ENCODE results near the gene SHISA6. TPM values are rescaled to one million over a fixed set of nuclear protein-coding genes. Genes with fewer than 3 reads are reported as not detected.

SHISA6 gene
- total and polyA plus RNA-seq, 2 donors (not counting 1 experiment from before 2014, with no cell fraction given), result not detected

DNA sequence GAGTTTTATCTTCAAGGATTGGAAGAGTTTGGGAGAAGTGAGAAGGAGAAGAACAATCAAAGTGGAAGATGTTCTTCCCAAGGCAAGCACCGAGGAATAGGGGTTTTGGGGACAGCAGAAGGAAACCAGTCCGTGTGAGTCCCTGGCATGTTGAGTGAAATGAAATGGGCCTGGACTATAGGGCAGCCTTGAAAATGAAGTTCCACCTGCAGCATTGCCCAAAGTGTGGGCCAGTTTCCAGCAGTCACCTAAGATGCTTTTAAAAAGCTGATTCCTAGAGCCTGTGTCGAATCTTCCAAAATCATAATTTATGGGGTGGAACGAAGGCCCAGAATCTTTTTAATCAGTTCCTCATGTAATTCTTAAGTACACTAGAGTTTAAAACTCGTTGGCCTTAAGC is 297.4 kb downstream of the SHISA6 start:
- no peaks in the 10 kb centered on the region for H3K36me3 ChIP-seq (ENCODE audit: control insufficient read depth, insufficient read depth, low read length)
- no peak overlapping the region for H3K4me2 ChIP-seq (ENCODE audit: extremely low read depth, insufficient read depth, low read length)
- no peak for DNase-seq (ENCODE audit: low read depth in 2 of 2)
- no peak overlapping the region for H3K27ac ChIP-seq (ENCODE audit: insufficient read depth, low read length)
- TF ChIP-seq, protein P1, sequence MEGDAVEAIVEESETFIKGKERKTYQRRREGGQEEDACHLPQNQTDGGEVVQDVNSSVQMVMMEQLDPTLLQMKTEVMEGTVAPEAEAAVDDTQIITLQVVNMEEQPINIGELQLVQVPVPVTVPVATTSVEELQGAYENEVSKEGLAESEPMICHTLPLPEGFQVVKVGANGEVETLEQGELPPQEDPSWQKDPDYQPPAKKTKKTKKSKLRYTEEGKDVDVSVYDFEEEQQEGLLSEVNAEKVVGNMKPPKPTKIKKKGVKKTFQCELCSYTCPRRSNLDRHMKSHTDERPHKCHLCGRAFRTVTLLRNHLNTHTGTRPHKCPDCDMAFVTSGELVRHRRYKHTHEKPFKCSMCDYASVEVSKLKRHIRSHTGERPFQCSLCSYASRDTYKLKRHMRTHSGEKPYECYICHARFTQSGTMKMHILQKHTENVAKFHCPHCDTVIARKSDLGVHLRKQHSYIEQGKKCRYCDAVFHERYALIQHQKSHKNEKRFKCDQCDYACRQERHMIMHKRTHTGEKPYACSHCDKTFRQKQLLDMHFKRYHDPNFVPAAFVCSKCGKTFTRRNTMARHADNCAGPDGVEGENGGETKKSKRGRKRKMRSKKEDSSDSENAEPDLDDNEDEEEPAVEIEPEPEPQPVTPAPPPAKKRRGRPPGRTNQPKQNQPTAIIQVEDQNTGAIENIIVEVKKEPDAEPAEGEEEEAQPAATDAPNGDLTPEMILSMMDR (conservative IDR thresholded peaks at IDR 0.05 in 1 of 2, IDR thresholded peaks at IDR 0.05 in 1 of 2; ENCODE audit: low read depth in 1 of 2, low read length in 2 of 2), result no peak
- TF ChIP-seq EZH2 (IDR thresholded peaks at IDR 0.05; ENCODE audit: low read length, missing control alignments), result no peak
- no peaks in the 10 kb centered on the region for H3K9me3 ChIP-seq (ENCODE audit: control insufficient read depth, insufficient read depth, low read depth, low read length)
- H2AFZ ChIP-seq (ENCODE audit: low read length), result no peak overlapping the region
- H4K20me1 ChIP-seq (ENCODE audit: control insufficient read depth, extremely low read depth, insufficient read depth, low read length), result no peaks in the 10 kb centered on the region
- H3K79me2 ChIP-seq (ENCODE audit: control insufficient read depth, insufficient read depth, low read length), result no peaks in the 10 kb centered on the region
- no peaks in the 10 kb centered on the region for H3K4me1 ChIP-seq (ENCODE audit: control insufficient read depth, extremely low read depth, insufficient read depth, low read length)
- no peak overlapping the region for H3K9ac ChIP-seq (ENCODE audit: insufficient read depth, low read length)
- no peak overlapping the region for H3K4me3 ChIP-seq (replicated peaks in 1 of 4; ENCODE audit: control extremely low read depth in 1 of 4, insufficient read depth in 1 of 4, low read depth in 3 of 4, low read length in 4 of 4)
- H3K27me3 ChIP-seq (ENCODE audit: control insufficient read depth, insufficient read depth, low read length), result no peaks in the 10 kb centered on the region

DNA sequence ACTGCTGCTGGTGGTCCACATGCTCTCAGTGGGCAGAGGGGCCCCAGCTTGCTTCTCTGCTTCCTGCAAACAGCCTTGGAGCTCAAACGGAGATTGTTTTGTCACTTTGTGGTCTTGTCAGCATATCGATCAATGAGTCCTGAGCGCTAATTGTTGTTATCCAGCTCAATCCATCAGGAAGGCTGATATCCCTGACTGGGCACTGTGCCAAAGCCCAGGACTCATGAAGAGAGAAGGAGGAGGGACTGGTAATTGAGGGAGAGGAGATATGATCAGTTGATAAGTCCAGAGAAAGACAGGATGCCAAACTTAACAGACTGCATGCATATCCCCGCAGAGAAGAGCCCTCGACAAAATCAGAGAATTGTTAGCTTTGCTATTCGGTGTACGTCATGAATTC is 298.6 kb downstream of the SHISA6 start:
- H2AFZ ChIP-seq (ENCODE audit: low read length), result no peak overlapping the region
- no peaks in the 10 kb centered on the region for H4K20me1 ChIP-seq (ENCODE audit: control insufficient read depth, extremely low read depth, insufficient read depth, low read length)
- no peak overlapping the region for H3K4me2 ChIP-seq (ENCODE audit: extremely low read depth, insufficient read depth, low read length)
- no peaks in the 10 kb centered on the region for H3K36me3 ChIP-seq (ENCODE audit: control insufficient read depth, insufficient read depth, low read length)
- no peak overlapping the region for H3K4me3 ChIP-seq (replicated peaks in 1 of 4; ENCODE audit: control extremely low read depth in 1 of 4, insufficient read depth in 1 of 4, low read depth in 3 of 4, low read length in 4 of 4)
- no peak for DNase-seq (ENCODE audit: low read depth in 2 of 2)
- no peaks in the 10 kb centered on the region for H3K9me3 ChIP-seq (ENCODE audit: control insufficient read depth, insufficient read depth, low read depth, low read length)
- no peak overlapping the region for H3K27ac ChIP-seq (ENCODE audit: insufficient read depth, low read length)
- H3K4me1 ChIP-seq (ENCODE audit: control insufficient read depth, extremely low read depth, insufficient read depth, low read length), result no peaks in the 10 kb centered on the region
- no peaks in the 10 kb centered on the region for H3K27me3 ChIP-seq (ENCODE audit: control insufficient read depth, insufficient read depth, low read length)
- no peak for TF ChIP-seq EZH2 (IDR thresholded peaks at IDR 0.05; ENCODE audit: low read length, missing control alignments)
- TF ChIP-seq, protein P1 (conservative IDR thresholded peaks at IDR 0.05 in 1 of 2, IDR thresholded peaks at IDR 0.05 in 1 of 2; ENCODE audit: low read depth in 1 of 2, low read length in 2 of 2), result no peak
- H3K79me2 ChIP-seq (ENCODE audit: control insufficient read depth, insufficient read depth, low read length), result no peaks in the 10 kb centered on the region
- no peak overlapping the region for H3K9ac ChIP-seq (ENCODE audit: insufficient read depth, low read length)

DNA sequence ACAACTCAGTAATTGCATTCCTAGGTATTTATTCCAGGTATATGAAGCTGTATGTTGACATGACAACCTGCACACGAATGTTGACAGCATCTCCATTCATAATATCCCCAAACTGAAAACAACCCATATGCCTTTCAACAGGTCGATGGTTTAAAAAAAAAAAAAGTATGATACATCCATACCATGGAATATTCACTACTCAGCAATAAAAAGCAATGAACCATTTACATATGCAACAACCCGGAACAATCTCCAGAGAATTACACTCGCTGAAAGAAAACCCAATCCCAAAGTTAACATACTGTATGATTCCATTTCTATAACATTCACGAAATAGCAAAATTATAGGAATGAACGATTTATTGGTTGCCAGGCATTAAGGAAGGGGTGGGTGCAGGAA is 304.0 kb downstream of the SHISA6 start:
- TF ChIP-seq, protein P1 (conservative IDR thresholded peaks at IDR 0.05 in 1 of 2, IDR thresholded peaks at IDR 0.05 in 1 of 2; ENCODE audit: low read depth in 1 of 2, low read length in 2 of 2), result no peak
- no peak for TF ChIP-seq EZH2 (IDR thresholded peaks at IDR 0.05; ENCODE audit: low read length, missing control alignments)
- H4K20me1 ChIP-seq (ENCODE audit: control insufficient read depth, extremely low read depth, insufficient read depth, low read length), result no peaks in the 10 kb centered on the region
- H3K4me1 ChIP-seq (ENCODE audit: control insufficient read depth, extremely low read depth, insufficient read depth, low read length), result no peaks in the 10 kb centered on the region
- H3K4me2 ChIP-seq (ENCODE audit: extremely low read depth, insufficient read depth, low read length), result no peak overlapping the region
- no peaks in the 10 kb centered on the region for H3K9me3 ChIP-seq (ENCODE audit: control insufficient read depth, insufficient read depth, low read depth, low read length)
- H3K27me3 ChIP-seq (ENCODE audit: control insufficient read depth, insufficient read depth, low read length), result no peaks in the 10 kb centered on the region
- no peak overlapping the region for H3K9ac ChIP-seq (ENCODE audit: insufficient read depth, low read length)
- DNase-seq (ENCODE audit: low read depth in 2 of 2), result no peak
- H2AFZ ChIP-seq (ENCODE audit: low read length), result no peak overlapping the region
- H3K27ac ChIP-seq (ENCODE audit: insufficient read depth, low read length), result no peak overlapping the region
- no peaks in the 10 kb centered on the region for H3K79me2 ChIP-seq (ENCODE audit: control insufficient read depth, insufficient read depth, low read length)
- H3K4me3 ChIP-seq (replicated peaks in 1 of 4; ENCODE audit: control extremely low read depth in 1 of 4, insufficient read depth in 1 of 4, low read depth in 3 of 4, low read length in 4 of 4), result no peak overlapping the region
- H3K36me3 ChIP-seq (ENCODE audit: control insufficient read depth, insufficient read depth, low read length), result no peaks in the 10 kb centered on the region

Data from fibroblast of lung (primary cell).